ENCODE results near the gene UBE2K. TPM values are rescaled to one million over a fixed set of nuclear protein-coding genes. Genes with fewer than 3 reads are reported as not detected.
"Not testable (repeated sequence)": the region's sequence is repeated elsewhere in the genome, so short reads cannot be mapped to it uniquely, and the experiment has no call there.

UBE2K gene
- total RNA-seq, 1 donor from 2014 or later, result 18.4 TPM

- peak; percentile 77 for DNase-seq (ENCODE audit: low read depth)
Observed at GRCh38 chr4:39721788-39722187, 23.9 kb downstream of the UBE2K start.

- DNase-seq (ENCODE audit: low read depth), result no peak
Observed at GRCh38 chr4:39729557-39729956, 31.6 kb downstream of the UBE2K start.

- DNase-seq (ENCODE audit: low read depth), result no peak
Observed at GRCh38 chr4:39730072-39730471, 32.1 kb downstream of the UBE2K start.

- no peak for DNase-seq (ENCODE audit: low read depth)
Observed at GRCh38 chr4:39731908-39732307, 34.0 kb downstream of the UBE2K start.

GRCh38 chr4:39732728-39733127 is 34.8 kb downstream of the UBE2K start:
- DNase-seq (ENCODE audit: low read depth), result peak; percentile 84

GRCh38 chr4:39739591-39739990 is 41.7 kb downstream of the UBE2K start:
- not testable (repeated sequence) for DNase-seq (ENCODE audit: low read depth)

- DNase-seq (ENCODE audit: low read depth), result no peak
Observed at GRCh38 chr4:39741401-39741800, 43.5 kb downstream of the UBE2K start.

- DNase-seq (ENCODE audit: low read depth), result no peak
Observed at GRCh38 chr4:39745920-39746319, 48.0 kb downstream of the UBE2K start.

GRCh38 chr4:39750216-39750615 is 52.3 kb downstream of the UBE2K start:
- DNase-seq (ENCODE audit: low read depth), result no peak

GRCh38 chr4:39754309-39754708 is 56.4 kb downstream of the UBE2K start:
- DNase-seq (ENCODE audit: low read depth), result no peak

- DNase-seq (ENCODE audit: low read depth), result no peak
Observed at GRCh38 chr4:39756159-39756558, 58.2 kb downstream of the UBE2K start.

- DNase-seq (ENCODE audit: low read depth), result no peak
Observed at GRCh38 chr4:39758176-39758575, 60.2 kb downstream of the UBE2K start.

- DNase-seq (ENCODE audit: low read depth), result no peak
Observed at GRCh38 chr4:39759569-39759968, 61.6 kb downstream of the UBE2K start.

- no peak for DNase-seq (ENCODE audit: low read depth)
Observed at GRCh38 chr4:39761005-39761667, 63.2 kb downstream of the UBE2K start.

- no peak for DNase-seq (ENCODE audit: low read depth)
Observed at GRCh38 chr4:39763714-39764572, 66.0 kb downstream of the UBE2K start.

GRCh38 chr4:39770005-39770404 is 72.1 kb downstream of the UBE2K start:
- DNase-seq (ENCODE audit: low read depth), result peak; percentile 13

GRCh38 chr4:39770471-39770870 is 72.5 kb downstream of the UBE2K start:
- DNase-seq (ENCODE audit: low read depth), result no peak

GRCh38 chr4:39770969-39771724 is 73.2 kb downstream of the UBE2K start:
- DNase-seq (ENCODE audit: low read depth), result no peak

- not testable (repeated sequence) for DNase-seq (ENCODE audit: low read depth)
Observed at GRCh38 chr4:39781988-39782387, 84.1 kb downstream of the UBE2K start.

- DNase-seq (ENCODE audit: low read depth), result no peak
Observed at GRCh38 chr4:39785083-39785482, 87.1 kb downstream of the UBE2K start.

- no peak for DNase-seq (ENCODE audit: low read depth)
Observed at GRCh38 chr4:39786838-39787237, 88.9 kb downstream of the UBE2K start.

- DNase-seq (ENCODE audit: low read depth), result no peak
Observed at GRCh38 chr4:39792128-39792527, 94.2 kb downstream of the UBE2K start.

Measured in myocyte (in vitro differentiated cells).